ENCODE data around the gene KRTAP20-2.

DNA sequence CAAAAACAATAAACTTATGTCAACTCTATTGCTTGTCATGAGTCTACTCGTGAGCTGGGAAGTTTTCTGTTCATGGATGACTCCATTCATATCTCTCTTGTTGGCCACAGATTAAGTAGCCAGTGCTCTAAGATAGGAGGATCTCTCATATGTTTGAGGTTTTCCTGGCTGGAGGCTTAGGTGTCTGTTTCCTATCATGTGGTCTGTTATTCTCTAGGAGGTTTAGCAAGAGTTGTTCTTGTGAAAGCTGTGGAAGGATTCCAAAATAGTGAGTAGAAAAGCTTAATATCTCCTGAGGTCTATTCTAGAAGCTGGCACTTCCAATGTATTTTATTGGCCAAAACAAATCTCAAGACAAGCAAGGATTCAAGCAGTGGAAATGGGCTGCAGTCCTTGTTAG, 5.8 kb upstream of the KRTAP20-2 start:
- TF ChIP-seq, protein P1, sequence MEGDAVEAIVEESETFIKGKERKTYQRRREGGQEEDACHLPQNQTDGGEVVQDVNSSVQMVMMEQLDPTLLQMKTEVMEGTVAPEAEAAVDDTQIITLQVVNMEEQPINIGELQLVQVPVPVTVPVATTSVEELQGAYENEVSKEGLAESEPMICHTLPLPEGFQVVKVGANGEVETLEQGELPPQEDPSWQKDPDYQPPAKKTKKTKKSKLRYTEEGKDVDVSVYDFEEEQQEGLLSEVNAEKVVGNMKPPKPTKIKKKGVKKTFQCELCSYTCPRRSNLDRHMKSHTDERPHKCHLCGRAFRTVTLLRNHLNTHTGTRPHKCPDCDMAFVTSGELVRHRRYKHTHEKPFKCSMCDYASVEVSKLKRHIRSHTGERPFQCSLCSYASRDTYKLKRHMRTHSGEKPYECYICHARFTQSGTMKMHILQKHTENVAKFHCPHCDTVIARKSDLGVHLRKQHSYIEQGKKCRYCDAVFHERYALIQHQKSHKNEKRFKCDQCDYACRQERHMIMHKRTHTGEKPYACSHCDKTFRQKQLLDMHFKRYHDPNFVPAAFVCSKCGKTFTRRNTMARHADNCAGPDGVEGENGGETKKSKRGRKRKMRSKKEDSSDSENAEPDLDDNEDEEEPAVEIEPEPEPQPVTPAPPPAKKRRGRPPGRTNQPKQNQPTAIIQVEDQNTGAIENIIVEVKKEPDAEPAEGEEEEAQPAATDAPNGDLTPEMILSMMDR (conservative IDR thresholded peaks at IDR 0.05 in 1 of 2, IDR thresholded peaks at IDR 0.05 in 1 of 2; ENCODE audit: low read depth in 1 of 2, low read length in 2 of 2) = no peak
- no peak for TF ChIP-seq EZH2 (IDR thresholded peaks at IDR 0.05; ENCODE audit: low read length, missing control alignments)

Measured in fibroblast of lung (primary cell).